H1 (cell line): ENCODE measurements around the gene PROCR. TPM values are rescaled to one million over a fixed set of nuclear protein-coding genes. Genes with fewer than 3 reads are reported as not detected.

Experiments
- CTCF ChIA-PET: fragments of 300-600 bp; sonication (Branson Sonifier 250); formaldehyde crosslinking; loops from one replicate; lab custom pipeline; 2021; ENCODE audit not compliant: partially characterized antibody; lab: Charles Lee
- POLR2A ChIA-PET: fragments of 300-600 bp; sonication (Branson Sonifier 250); formaldehyde crosslinking; loops from one replicate; lab custom pipeline; 2021; ENCODE audit warnings: inconsistent platforms; ENCODE audit not compliant: partially characterized antibody; lab: Charles Lee
- DNase-seq, 2 experiments: peaks; one replicate each; pipeline versions ENCODE4 v3.0.0 to v3.0.0-alpha.2; 2010 to 2022; ENCODE audit warnings: low spot score in 2 of 2, low read depth in 1 of 2, mixed read lengths in 1 of 2
- FAIRE-seq: peaks from 2 replicates; lab custom pipeline; 2011; peaks lifted over from hg19 to GRCh38; lab: Jason Lieb, UNC
- H2AFZ ChIP-seq: 2 replicates; pipeline ENCODE4 v1.8.1; 2012; ENCODE audit warnings: low read length, inconsistent platforms
- H2AK5ac ChIP-seq: 2 replicates; pipeline ENCODE4 v1.6.1; 2013; ENCODE audit warnings: low read depth, low read length
- H2BK120ac ChIP-seq: replicated peaks from 2 replicates; pipeline ENCODE3; 2013; ENCODE audit warnings: low read depth, low read length, inconsistent platforms
- H2BK12ac ChIP-seq: 2 replicates; pipeline ENCODE4 v1.6.1; 2013; ENCODE audit warnings: low read depth, low read length
- H2BK15ac ChIP-seq: 2 replicates; pipeline ENCODE4 v1.6.1; 2013; ENCODE audit warnings: low read length
- H2BK20ac ChIP-seq: 2 replicates; pipeline ENCODE4 v1.6.1; 2013; ENCODE audit warnings: low read length
- H2BK5ac ChIP-seq: 2 replicates; pipeline ENCODE4 v1.6.1; 2013; ENCODE audit warnings: low read depth, low read length
- H3K14ac ChIP-seq: 2 replicates; pipeline ENCODE4 v1.6.1; 2013; ENCODE audit warnings: inconsistent platforms; ENCODE audit not compliant: insufficient read length
- H3K18ac ChIP-seq: 2 replicates; pipeline ENCODE4 v1.6.1; 2013; ENCODE audit warnings: low read length; ENCODE audit errors: extremely low read depth
- H3K23ac ChIP-seq: 2 replicates; pipeline ENCODE4 v1.6.1; 2013; ENCODE audit warnings: inconsistent platforms; ENCODE audit not compliant: insufficient read length
- H3K23me2 ChIP-seq: 2 replicates; pipeline ENCODE4 v1.6.1; 2013; ENCODE audit warnings: low read depth, low read length
- H3K27ac ChIP-seq: 2 replicates; pipeline ENCODE4 v1.6.1; 2011; ENCODE audit warnings: low read depth, low read length, inconsistent platforms
- H3K27me3 ChIP-seq, 4 experiments: replicated peaks in 1 of 4; 1 replicate in 1 of 4; 2 replicates in 3 of 4; pipeline versions ENCODE4 v1.6.1 to v1.8.1; 2011 to 2013; ENCODE audit warnings: low read length in 3 of 4, mild to moderate bottlenecking in 3 of 4, inconsistent platforms in 2 of 4, mixed read lengths in 2 of 4, moderate library complexity in 1 of 4; ENCODE audit not compliant: control insufficient read depth in 3 of 4, insufficient read depth in 3 of 4; ENCODE audit errors: extremely low read depth in 1 of 4
- H3K36me3 ChIP-seq, 4 experiments: 2 replicates each; pipeline versions ENCODE4 v1.6.1 to v1.8.1; 2011 to 2013; ENCODE audit warnings: mild to moderate bottlenecking in 4 of 4, low read length in 3 of 4, moderate library complexity in 2 of 4, control low read depth in 1 of 4, inconsistent platforms in 1 of 4; ENCODE audit not compliant: insufficient read depth in 4 of 4, control insufficient read depth in 2 of 4
- H3K4ac ChIP-seq: replicated peaks from 2 replicates; pipeline ENCODE3; 2013; ENCODE audit warnings: low read length, low read depth, mixed read lengths, inconsistent platforms; ENCODE audit not compliant: insufficient read length
- H3K4me1 ChIP-seq, 4 experiments: replicated peaks in 1 of 4; 1 replicate in 1 of 4; 2 replicates in 3 of 4; pipeline versions ENCODE4 v1.6.1 to v1.8.1; 2011 to 2013; ENCODE audit warnings: low read length in 3 of 4, inconsistent platforms in 2 of 4, mixed read lengths in 1 of 4; ENCODE audit not compliant: insufficient read depth in 4 of 4, control insufficient read depth in 3 of 4
- H3K4me2 ChIP-seq, 2 experiments: 2 replicates each; pipeline versions ENCODE4 v1.6.1 to v1.8.1; 2011 to 2013; ENCODE audit warnings: low read depth in 2 of 2, low read length in 2 of 2, control low read depth in 1 of 2, inconsistent platforms in 1 of 2, mild to moderate bottlenecking in 1 of 2; ENCODE audit not compliant: insufficient read depth in 1 of 2
- H3K4me3 ChIP-seq, 4 experiments: fragments of 200-600, 300-600 bp in 1 of 4; sonication (generic), shearing (Covaris generic), sonication (Bioruptor Twin) in 1 of 4; 2 replicates each; pipeline versions ENCODE4 v1.5.1 to v1.8.1; 2011 to 2016; ENCODE audit warnings: low read length in 4 of 4, low read depth in 3 of 4, control low read depth in 2 of 4, inconsistent platforms in 2 of 4, mild to moderate bottlenecking in 2 of 4, mixed read lengths in 1 of 4, moderate library complexity in 1 of 4; ENCODE audit not compliant: insufficient read depth in 2 of 4; ENCODE audit errors: extremely low read depth in 1 of 4
- H3K56ac ChIP-seq: replicated peaks from 2 replicates; pipeline ENCODE3; 2013; ENCODE audit warnings: low read depth, mild to moderate bottlenecking, mixed read lengths, low read length, inconsistent platforms; ENCODE audit not compliant: insufficient read length
- H3K79me1 ChIP-seq: 2 replicates; pipeline ENCODE4 v1.6.1; 2013; ENCODE audit warnings: low read depth, low read length, control low read depth
- H3K79me2 ChIP-seq, 2 experiments: 2 replicates each; pipeline versions ENCODE4 v1.6.1 to v1.8.1; 2012 to 2013; ENCODE audit warnings: low read length in 2 of 2, mild to moderate bottlenecking in 2 of 2, inconsistent platforms in 1 of 2; ENCODE audit not compliant: insufficient read depth in 2 of 2, control insufficient read depth in 1 of 2
- H3K9ac ChIP-seq, 4 experiments: replicated peaks in 1 of 4; 1 replicate in 1 of 4; 2 replicates in 3 of 4; pipeline versions ENCODE4 v1.6.1 to v1.8.1; 2011 to 2013; ENCODE audit warnings: low read depth in 3 of 4, low read length in 3 of 4, control low read depth in 2 of 4, mild to moderate bottlenecking in 2 of 4, moderate library complexity in 2 of 4, inconsistent platforms in 1 of 4; ENCODE audit errors: extremely low read depth in 1 of 4
- H3K9me3 ChIP-seq, 2 experiments: 2 replicates each; pipeline versions ENCODE4 v1.6.1 to v1.8.1; 2012 to 2013; ENCODE audit warnings: mild to moderate bottlenecking in 2 of 2, moderate library complexity in 2 of 2, control low read depth in 1 of 2, inconsistent platforms in 1 of 2, low read depth in 1 of 2, low read length in 1 of 2, mixed read lengths in 1 of 2; ENCODE audit not compliant: insufficient read depth in 2 of 2
- H4K20me1 ChIP-seq, 2 experiments: replicated peaks in 1 of 2; 2 replicates each; pipeline versions ENCODE3 to v1.8.1; 2011 to 2013; ENCODE audit warnings: inconsistent platforms in 2 of 2, low read length in 2 of 2, mild to moderate bottlenecking in 1 of 2; ENCODE audit not compliant: insufficient read depth in 2 of 2, control insufficient read depth in 1 of 2
- H4K5ac ChIP-seq: 2 replicates; pipeline ENCODE4 v1.6.1; 2013; ENCODE audit warnings: low read length, low read depth, mixed read lengths, inconsistent platforms; ENCODE audit not compliant: insufficient read length
- H4K8ac ChIP-seq: 2 replicates; pipeline ENCODE4 v1.8.0; 2013; ENCODE audit warnings: mild to moderate bottlenecking, moderate library complexity, low read length, inconsistent platforms; ENCODE audit not compliant: insufficient read depth; ENCODE audit errors: extremely low read depth
- H4K91ac ChIP-seq: replicated peaks from 2 replicates; pipeline ENCODE3; 2013; ENCODE audit warnings: low read length, mixed read lengths, inconsistent platforms; ENCODE audit not compliant: insufficient read length
- RFX5 ChIP-seq: IDR thresholded peaks from 2 replicates; pipeline ENCODE4 v1.6.1; 2011; ENCODE audit warnings: low read depth, low read length, improper control_type of control experiment, borderline replicate concordance
- WGBS, 2 experiments: shearing (Covaris generic) in 1 of 2; methylation state at CpG; one replicate each; pipeline versions ENCODE4 v1.1.6 to v1.1.7; 2013 to 2015; ENCODE audit warnings: low lambda C conversion rate in 2 of 2, mixed read lengths in 2 of 2, inconsistent platforms in 1 of 2, low coverage in 1 of 2, missing lambda C conversion rate in 1 of 2; ENCODE audit not compliant: insufficient replicate concordance in 2 of 2, insufficient coverage in 1 of 2, insufficient read length in 1 of 2; ENCODE audit errors: extremely low coverage in 1 of 2, missing lambda C conversion rate in 1 of 2; 5-methylcytosine and 5-hydroxymethylcytosine counted together
- polyA plus RNA-seq, 7 experiments: library from polyadenylated mRNA; depleted of rRNA in 3 of 7; stranded (reverse) in 5 of 7; unstranded in 2 of 7; fragments of >200 nt in 5 of 7; fragments of 200-250 nt in 2 of 7; gene quantifications; 1 replicate in 5 of 7; 2 replicates in 1 of 7; 4 replicates in 1 of 7; pipeline versions ENCODE4 v1.2.1 to v1.2.3, GENCODE V29; 2011 to 2013; ENCODE audit warnings: missing spikeins in 2 of 7, mixed read lengths in 2 of 7
- total RNA-seq: library from RNA; stranded (reverse); fragmentation: NEBNext Ultra II Directional; extraction: Animal tissue kit (Norgen Biotek cat#: 25700); gene quantifications from 2 replicates; pipeline ENCODE4 v1.2.1, GENCODE V29; 2021

The PROCR gene
- total and polyA plus RNA-seq, 2 of the 8 experiments (the other 6 are each of a cell fraction or from before 2014, with no cell fraction given) = 21.3 to 42.9 TPM

- CTCF ChIA-PET = interaction anchor here (1.2 kb wide), 1 partner anchor 64 kb away, joined by 3 read pairs; no protein-coding TSS in a partner anchor
- Histone ChIP-seq H2AFZ (no peak overlapping the region), H3K4me3 (no peak overlapping the region), H3K79me2 (no peaks in the 10 kb centered on the region), H4K91ac (no peak overlapping the region), H2BK15ac (no peak overlapping the region), H2AK5ac (no peak overlapping the region), H3K9ac (no peak overlapping the region), H3K36me3 (no peaks in the 10 kb centered on the region), H3K4me2 (no peak overlapping the region), H4K20me1 (no peaks in the 10 kb centered on the region), H3K4ac (no peak overlapping the region), H2BK5ac (no peak overlapping the region), H3K4me1 (peaks cover 0 to 5% (median 2%) of the 10 kb centered on the region in 4 experiments; a peak in 5 of 7 replicates), H3K79me1 (no peaks in the 10 kb centered on the region), H4K8ac (no peak overlapping the region), H3K9me3 (no peaks in the 10 kb centered on the region), H2BK12ac (no peak overlapping the region), H3K14ac (no peak overlapping the region), H2BK120ac (no peak overlapping the region), H4K5ac (no peak overlapping the region), H3K23me2 (no peaks in the 10 kb centered on the region; the same call in 1 of the 2 replicates), H3K27ac (no peak overlapping the region), H3K56ac (no peak overlapping the region), H3K23ac (no peak overlapping the region), H2BK20ac (no peak overlapping the region), H3K18ac (no peak overlapping the region), H3K27me3 (no peaks in the 10 kb centered on the region; a peak in 1 of 7 replicates)
- no peak for FAIRE-seq
- POLR2A ChIA-PET = no interaction called here
- no peak for DNase-seq
- TF ChIP-seq RFX5 = no peak
- 95% methylated on average over 11 of the region's 11 CpGs; no CpG with 5 or more reads in 1 of the 2 experiments for WGBS, 2 experiments
Observed at GRCh38 chr20:35179292-35180212, 7.7 kb downstream of the PROCR start.
